Measurements from ENCODE around the gene MYH7. TPM values are rescaled to one million over a fixed set of nuclear protein-coding genes. Genes with fewer than 3 reads are reported as not detected.

The MYH7 gene
- total and polyA plus RNA-seq, 2 of the 4 experiments (the other 2 are of a cell fraction), result not detected

- Histone ChIP-seq H4K91ac (ENCODE audit: insufficient read depth, low read depth, low read length) (no peak overlapping the region), H3K27me3 (ENCODE audit: control insufficient read depth, insufficient read depth, low read length) (peaks cover 23% of the 10 kb centered on the region), H3K9me3 (ENCODE audit: control insufficient read depth, insufficient read depth, low read length) (no peaks in the 10 kb centered on the region), H3K9ac (ENCODE audit: low read depth, low read length) (no peak overlapping the region), H3K4me2 (ENCODE audit: low read depth, low read length) (no peak overlapping the region), H3K9me1 (ENCODE audit: insufficient read depth, low read length) (peaks cover 2% of the 10 kb centered on the region; the same call in 1 of the 2 replicates), H3K36me3 (ENCODE audit: control insufficient read depth, insufficient read depth, low read length) (no peaks in the 10 kb centered on the region), H2AK9ac (replicated peaks; ENCODE audit: low read depth, low read length, poor library complexity) (no peak overlapping the region), H2BK120ac (ENCODE audit: low read depth, low read length) (no peak overlapping the region), H3K4ac (ENCODE audit: low read depth, low read length) (no peak overlapping the region), H4K8ac (ENCODE audit: low read depth in 2 of 2, low read length in 2 of 2) (no peak overlapping the region), H4K5ac (ENCODE audit: low read depth, low read length) (no peak overlapping the region), H3K56ac (ENCODE audit: extremely low read depth, insufficient read depth, low read length) (no peak overlapping the region), H4K20me1 (ENCODE audit: insufficient read depth, low read length) (no peaks in the 10 kb centered on the region), H2BK5ac (ENCODE audit: low read depth, low read length, poor library complexity, severe bottlenecking) (no peak overlapping the region), H3K23ac (ENCODE audit: low read depth, low read length) (no peak overlapping the region), H3K14ac (replicated peaks; ENCODE audit: low read depth, low read length) (no peak overlapping the region), H2BK20ac (ENCODE audit: low read depth, low read length) (no peak overlapping the region), H2AK5ac (ENCODE audit: low read depth, low read length) (no peak overlapping the region), H3K18ac (ENCODE audit: low read depth, low read length) (no peak overlapping the region), H3K79me1 (ENCODE audit: low read depth in 1 of 2, low read length in 2 of 2) (no peaks in the 10 kb centered on the region), H3K27ac (ENCODE audit: insufficient read depth, low read length) (no peak overlapping the region), H3K4me3 (ENCODE audit: insufficient read depth, low read depth, low read length) (no peak overlapping the region), H2AFZ (replicated peaks; ENCODE audit: low read length, poor library complexity) (no peak overlapping the region), H2BK15ac (ENCODE audit: low read depth, low read length) (no peak overlapping the region), H3K4me1 (ENCODE audit: control insufficient read depth, insufficient read depth, low read length) (no peaks in the 10 kb centered on the region)
- ATAC-seq (ENCODE audit: low read depth) (no peak), DNase-seq (no peak)
- POLR2A ChIA-PET (ENCODE audit: unreplicated experiment), result no interaction called here
- no peak for TF ChIP-seq RFX5 (IDR thresholded peaks at IDR 0.05; ENCODE audit: low read depth, low read length)
- no peak for TF ChIP-seq ELK1 (IDR thresholded peaks at IDR 0.05; ENCODE audit: borderline replicate concordance, low read depth, low read length)
- no peak for TF ChIP-seq BHLHE40 (IDR thresholded peaks at IDR 0.05; ENCODE audit: low read depth, low read length)
- TF ChIP-seq, protein P1, sequence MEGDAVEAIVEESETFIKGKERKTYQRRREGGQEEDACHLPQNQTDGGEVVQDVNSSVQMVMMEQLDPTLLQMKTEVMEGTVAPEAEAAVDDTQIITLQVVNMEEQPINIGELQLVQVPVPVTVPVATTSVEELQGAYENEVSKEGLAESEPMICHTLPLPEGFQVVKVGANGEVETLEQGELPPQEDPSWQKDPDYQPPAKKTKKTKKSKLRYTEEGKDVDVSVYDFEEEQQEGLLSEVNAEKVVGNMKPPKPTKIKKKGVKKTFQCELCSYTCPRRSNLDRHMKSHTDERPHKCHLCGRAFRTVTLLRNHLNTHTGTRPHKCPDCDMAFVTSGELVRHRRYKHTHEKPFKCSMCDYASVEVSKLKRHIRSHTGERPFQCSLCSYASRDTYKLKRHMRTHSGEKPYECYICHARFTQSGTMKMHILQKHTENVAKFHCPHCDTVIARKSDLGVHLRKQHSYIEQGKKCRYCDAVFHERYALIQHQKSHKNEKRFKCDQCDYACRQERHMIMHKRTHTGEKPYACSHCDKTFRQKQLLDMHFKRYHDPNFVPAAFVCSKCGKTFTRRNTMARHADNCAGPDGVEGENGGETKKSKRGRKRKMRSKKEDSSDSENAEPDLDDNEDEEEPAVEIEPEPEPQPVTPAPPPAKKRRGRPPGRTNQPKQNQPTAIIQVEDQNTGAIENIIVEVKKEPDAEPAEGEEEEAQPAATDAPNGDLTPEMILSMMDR (conservative IDR thresholded peaks at IDR 0.05; ENCODE audit: low read depth, low read length), result no peak
- no peak for TF ChIP-seq CHD1 (IDR thresholded peaks at IDR 0.05; ENCODE audit: low read depth, low read length)
- no peak for TF ChIP-seq SMC3 (IDR thresholded peaks at IDR 0.05; ENCODE audit: low read depth, low read length)
- no peak for TF ChIP-seq NFE2L2 (IDR thresholded peaks at IDR 0.05; ENCODE audit: low read depth, low read length)
- TF ChIP-seq MAZ (IDR thresholded peaks at IDR 0.05; ENCODE audit: borderline replicate concordance, low read depth, low read length), result no peak
- TF ChIP-seq RAD21 (IDR thresholded peaks at IDR 0.05; ENCODE audit: low read length), result no peak
- TF ChIP-seq, protein P2, sequence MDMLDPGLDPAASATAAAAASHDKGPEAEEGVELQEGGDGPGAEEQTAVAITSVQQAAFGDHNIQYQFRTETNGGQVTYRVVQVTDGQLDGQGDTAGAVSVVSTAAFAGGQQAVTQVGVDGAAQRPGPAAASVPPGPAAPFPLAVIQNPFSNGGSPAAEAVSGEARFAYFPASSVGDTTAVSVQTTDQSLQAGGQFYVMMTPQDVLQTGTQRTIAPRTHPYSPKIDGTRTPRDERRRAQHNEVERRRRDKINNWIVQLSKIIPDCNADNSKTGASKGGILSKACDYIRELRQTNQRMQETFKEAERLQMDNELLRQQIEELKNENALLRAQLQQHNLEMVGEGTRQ (IDR thresholded peaks at IDR 0.05; ENCODE audit: low read depth, low read length), result no peak
- no peak for TF ChIP-seq RCOR1 (IDR thresholded peaks at IDR 0.05; ENCODE audit: insufficient replicate concordance, low read length)
- no peak for TF ChIP-seq MAFK (IDR thresholded peaks at IDR 0.05; ENCODE audit: low read depth, low read length)
- no TSS peak for BruUV-seq (replicated peaks)
- 100% methylated on average over 2 of the region's 4 CpGs; no CpG with 5 or more reads in 1 of the 2 experiments for WGBS, 2 experiments (ENCODE audit: extremely low coverage in 2 of 2, insufficient read length in 1 of 2)
- dilution Hi-C loops (cut with HindIII; ENCODE audit: low sequenced_read_pairs, unreplicated experiment) (no loop called here), intact Hi-C loops (cut with micrococcal nuclease) (no loop called here), in situ Hi-C loops (cut with MboI; ENCODE audit: low sequenced_read_pairs) (no loop called here)
- CTCF ChIA-PET, result no interaction called here
Measured at GRCh38 chr14:23398348-23398747, 37.1 kb downstream of the MYH7 start.
